Measurements from ENCODE around the gene FAM216A.
"Not testable (repeated sequence)": the region's sequence is repeated elsewhere in the genome, so short reads cannot be mapped to it uniquely, and the experiment has no call there.

Gene FAM216A

GRCh38 chr12:110458756-110459155, 9.9 kb upstream of the FAM216A start:
- H3K4me3 Mint-ChIP-seq, result no peak overlapping the region
- H3K9me3 Mint-ChIP-seq, result no peaks in the 10 kb centered on the region
- peaks cover 9% of the 10 kb centered on the region for H3K4me1 Mint-ChIP-seq (ENCODE audit: low read depth)
- H3K27ac Mint-ChIP-seq, result no peak overlapping the region
- DNase-seq (ENCODE audit: low spot score), result no peak
- peaks cover 33% of the 10 kb centered on the region for H3K36me3 Mint-ChIP-seq (ENCODE audit: low read depth)
- no peaks in the 10 kb centered on the region for H3K27me3 Mint-ChIP-seq (ENCODE audit: low read depth)

GRCh38 chr12:110461189-110461588, 7.5 kb upstream of the FAM216A start:
- peaks cover 28% of the 10 kb centered on the region for H3K36me3 Mint-ChIP-seq (ENCODE audit: low read depth)
- not testable (repeated sequence) for H3K27ac Mint-ChIP-seq; H3K4me3 Mint-ChIP-seq; H3K9me3 Mint-ChIP-seq; DNase-seq (ENCODE audit: low spot score); H3K27me3 Mint-ChIP-seq (ENCODE audit: low read depth); H3K4me1 Mint-ChIP-seq (ENCODE audit: low read depth)

- H3K4me1 Mint-ChIP-seq (ENCODE audit: low read depth), result peaks cover 20% of the 10 kb centered on the region
- no peak overlapping the region for H3K4me3 Mint-ChIP-seq
- no peaks in the 10 kb centered on the region for H3K9me3 Mint-ChIP-seq
- H3K27me3 Mint-ChIP-seq (ENCODE audit: low read depth), result no peaks in the 10 kb centered on the region
- H3K27ac Mint-ChIP-seq, result no peak overlapping the region
- no peak for DNase-seq (ENCODE audit: low spot score)
- peaks cover 21% of the 10 kb centered on the region for H3K36me3 Mint-ChIP-seq (ENCODE audit: low read depth)
These were observed 3.6 kb upstream of the FAM216A start for GRCh38 chr12:110465024-110465423.

- not testable (repeated sequence) for H3K27me3 Mint-ChIP-seq (ENCODE audit: low read depth); H3K27ac Mint-ChIP-seq; DNase-seq (ENCODE audit: low spot score); H3K4me3 Mint-ChIP-seq; H3K9me3 Mint-ChIP-seq
- Mint-ChIP-seq H3K36me3 (ENCODE audit: low read depth) (peaks cover 24% of the 10 kb centered on the region), H3K4me1 (ENCODE audit: low read depth) (peaks cover 20% of the 10 kb centered on the region)
These were observed 2.9 kb upstream of the FAM216A start for GRCh38 chr12:110465765-110466164.

- Mint-ChIP-seq H3K27me3 (ENCODE audit: low read depth) (no peaks in the 10 kb centered on the region), H3K4me3 (peak overlapping the region; percentile 99), H3K36me3 (ENCODE audit: low read depth) (peaks cover 26% of the 10 kb centered on the region), H3K27ac (no peak overlapping the region), H3K9me3 (no peaks in the 10 kb centered on the region), H3K4me1 (ENCODE audit: low read depth) (peaks cover 22% of the 10 kb centered on the region)
- no peak for DNase-seq (ENCODE audit: low spot score)
These were observed 1.9 kb upstream of the FAM216A start for GRCh38 chr12:110466791-110467190.

GRCh38 chr12:110467847-110468213, 815 bp upstream of the FAM216A start:
- H3K9me3 Mint-ChIP-seq, result no peaks in the 10 kb centered on the region
- H3K27ac Mint-ChIP-seq, result peak overlapping the region; percentile 97
- H3K36me3 Mint-ChIP-seq (ENCODE audit: low read depth), result peaks cover 22% of the 10 kb centered on the region
- H3K4me3 Mint-ChIP-seq, result peak overlapping the region; percentile 99
- no peaks in the 10 kb centered on the region for H3K27me3 Mint-ChIP-seq (ENCODE audit: low read depth)
- DNase-seq (ENCODE audit: low spot score), result no peak
- H3K4me1 Mint-ChIP-seq (ENCODE audit: low read depth), result peaks cover 22% of the 10 kb centered on the region

GRCh38 chr12:110475426-110475825, 6.8 kb downstream of the FAM216A start:
- peaks cover 18% of the 10 kb centered on the region for H3K36me3 Mint-ChIP-seq (ENCODE audit: low read depth)
- peaks cover 8% of the 10 kb centered on the region for H3K4me1 Mint-ChIP-seq (ENCODE audit: low read depth)
- H3K4me3 Mint-ChIP-seq, result no peak overlapping the region
- H3K9me3 Mint-ChIP-seq, result no peaks in the 10 kb centered on the region
- no peak for DNase-seq (ENCODE audit: low spot score)
- H3K27me3 Mint-ChIP-seq (ENCODE audit: low read depth), result no peaks in the 10 kb centered on the region
- no peak overlapping the region for H3K27ac Mint-ChIP-seq

- Mint-ChIP-seq H3K27ac (peak overlapping the region; percentile 65), H3K4me1 (ENCODE audit: low read depth) (peaks cover 31% of the 10 kb centered on the region), H3K4me3 (peak overlapping the region; percentile 66), H3K36me3 (ENCODE audit: low read depth) (peaks cover 47% of the 10 kb centered on the region), H3K9me3 (peaks cover 7% of the 10 kb centered on the region), H3K27me3 (ENCODE audit: low read depth) (peaks cover 4% of the 10 kb centered on the region)
- no peak for DNase-seq (ENCODE audit: low spot score)
These were observed 30.5 kb downstream of the FAM216A start for GRCh38 chr12:110498984-110499706.

GRCh38 chr12:110501399-110501751, 32.7 kb downstream of the FAM216A start:
- Mint-ChIP-seq H3K4me1 (ENCODE audit: low read depth) (peaks cover 27% of the 10 kb centered on the region), H3K36me3 (ENCODE audit: low read depth) (peaks cover 35% of the 10 kb centered on the region), H3K9me3 (peaks cover 7% of the 10 kb centered on the region), H3K27ac (peak overlapping the region; percentile 98), H3K4me3 (peak overlapping the region; percentile 97), H3K27me3 (ENCODE audit: low read depth) (peaks cover 4% of the 10 kb centered on the region)
- no peak for DNase-seq (ENCODE audit: low spot score)

- DNase-seq (ENCODE audit: low spot score), result peak; percentile 99
- peak within 1 kb of the TSS; percentile 98 for H3K27ac Mint-ChIP-seq
- H3K9me3 Mint-ChIP-seq, result peaks cover 7% of the 10 kb centered on the region
- H3K4me1 Mint-ChIP-seq (ENCODE audit: low read depth), result peaks cover 25% of the 10 kb centered on the region
- H3K27me3 Mint-ChIP-seq (ENCODE audit: low read depth), result peaks cover 4% of the 10 kb centered on the region
- peaks cover 32% of the 10 kb centered on the region for H3K36me3 Mint-ChIP-seq (ENCODE audit: low read depth)
- peak within 1 kb of the TSS; percentile 97 for H3K4me3 Mint-ChIP-seq
These were observed 33.4 kb downstream of the FAM216A start, which contains the start of the genes RAD9B and VPS29 for GRCh38 chr12:110501752-110502738. TSS of gene RAD9B (plus strand) at chr12:110502331. CDS start at chr12:110502338, 7 bp downstream. TSS of gene VPS29 (minus strand) at chr12:110502111. CDS start at chr12:110502051, 60 bp downstream.

GRCh38 chr12:110503432-110503831, 34.8 kb downstream of the FAM216A start:
- no peak for DNase-seq (ENCODE audit: low spot score)
- peak overlapping the region; percentile 71 for H3K27ac Mint-ChIP-seq
- no peak overlapping the region for H3K4me3 Mint-ChIP-seq
- H3K27me3 Mint-ChIP-seq (ENCODE audit: low read depth), result peaks cover 4% of the 10 kb centered on the region
- H3K36me3 Mint-ChIP-seq (ENCODE audit: low read depth), result peaks cover 27% of the 10 kb centered on the region
- peaks cover 23% of the 10 kb centered on the region for H3K4me1 Mint-ChIP-seq (ENCODE audit: low read depth)
- peaks cover 7% of the 10 kb centered on the region for H3K9me3 Mint-ChIP-seq

GRCh38 chr12:110505332-110505731, 36.7 kb downstream of the FAM216A start:
- no peak overlapping the region for H3K27ac Mint-ChIP-seq

GRCh38 chr12:110508071-110508586, 39.5 kb downstream of the FAM216A start:
- no peak for DNase-seq (ENCODE audit: low spot score)
- Mint-ChIP-seq H3K4me1 (ENCODE audit: low read depth) (peaks cover 1% of the 10 kb centered on the region), H3K4me3 (no peak overlapping the region), H3K36me3 (ENCODE audit: low read depth) (no peaks in the 10 kb centered on the region), H3K9me3 (no peaks in the 10 kb centered on the region), H3K27me3 (ENCODE audit: low read depth) (peaks cover 2% of the 10 kb centered on the region), H3K27ac (no peak overlapping the region)

More at GRCh38 chr12:110505332-110505731, 36.7 kb downstream of the FAM216A start:
- no peak for DNase-seq (ENCODE audit: low spot score)
- Mint-ChIP-seq H3K27me3 (ENCODE audit: low read depth) (peaks cover 4% of the 10 kb centered on the region), H3K36me3 (ENCODE audit: low read depth) (peaks cover 17% of the 10 kb centered on the region), H3K9me3 (peaks cover 7% of the 10 kb centered on the region), H3K4me3 (no peak overlapping the region), H3K4me1 (ENCODE audit: low read depth) (peaks cover 11% of the 10 kb centered on the region)

- peaks cover 2% of the 10 kb centered on the region for H3K27me3 Mint-ChIP-seq (ENCODE audit: low read depth)
- no peak overlapping the region for H3K27ac Mint-ChIP-seq
- H3K36me3 Mint-ChIP-seq (ENCODE audit: low read depth), result no peaks in the 10 kb centered on the region
- H3K4me3 Mint-ChIP-seq, result no peak overlapping the region
- DNase-seq (ENCODE audit: low spot score), result no peak
- no peaks in the 10 kb centered on the region for H3K9me3 Mint-ChIP-seq
- H3K4me1 Mint-ChIP-seq (ENCODE audit: low read depth), result peaks cover 3% of the 10 kb centered on the region
These were observed 45.2 kb downstream of the FAM216A start for GRCh38 chr12:110513842-110514241.
